ENCODE measurements around the gene LRRC38.

Gene LRRC38

DNA sequence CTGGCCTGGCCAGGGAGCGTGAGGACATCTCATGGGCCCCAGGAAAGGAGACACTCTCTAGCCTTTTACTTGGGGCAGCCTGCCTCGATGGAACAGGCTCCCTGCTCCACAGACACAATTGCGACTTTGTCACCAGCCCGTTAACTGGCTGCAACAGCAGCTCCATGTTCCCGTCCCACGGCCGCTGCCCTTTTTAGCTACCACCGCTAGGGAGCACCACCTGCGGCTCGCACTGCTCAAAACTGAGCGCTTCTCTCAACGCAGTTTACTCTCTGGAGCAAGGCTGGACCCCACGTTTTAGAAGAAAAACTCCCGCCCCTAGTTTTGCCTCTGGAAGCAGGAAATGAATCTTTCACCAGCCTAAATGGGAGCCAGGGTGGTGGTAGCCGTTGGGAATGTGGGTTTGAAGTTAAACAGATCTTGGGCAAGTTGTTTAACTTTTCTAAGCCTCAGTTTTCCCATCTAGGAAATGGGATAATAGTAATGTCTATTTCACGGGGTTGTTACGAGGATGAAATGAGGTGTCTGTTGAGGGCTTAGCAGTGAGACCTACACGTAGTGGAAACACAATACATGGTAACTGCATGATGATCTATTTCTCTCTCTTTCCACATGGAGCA is 3.5 kb upstream of the LRRC38 start:
- DNase-seq (ENCODE audit: low read depth, low spot score): peak; percentile 67

DNA sequence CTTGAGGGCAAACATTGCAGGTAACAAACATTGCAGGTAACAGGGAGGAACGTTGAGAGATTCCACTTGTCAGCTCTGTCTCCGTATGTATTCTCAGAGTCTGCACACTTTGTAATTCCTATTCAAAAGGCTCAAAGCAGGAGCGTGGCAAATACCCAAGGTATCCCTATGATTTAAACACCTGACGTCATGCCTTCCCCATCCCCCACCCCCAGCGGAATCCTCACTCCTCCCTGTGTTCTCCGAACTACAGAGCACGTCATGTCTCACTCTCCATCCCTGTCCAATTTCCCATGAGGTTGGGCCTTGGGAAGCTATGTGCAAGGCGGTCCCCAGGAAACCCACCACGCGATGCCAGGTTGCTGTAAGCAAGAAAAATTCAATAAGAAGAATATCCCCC is 2.8 kb upstream of the LRRC38 start:
- DNase-seq (ENCODE audit: low read depth, low spot score): no peak

DNA sequence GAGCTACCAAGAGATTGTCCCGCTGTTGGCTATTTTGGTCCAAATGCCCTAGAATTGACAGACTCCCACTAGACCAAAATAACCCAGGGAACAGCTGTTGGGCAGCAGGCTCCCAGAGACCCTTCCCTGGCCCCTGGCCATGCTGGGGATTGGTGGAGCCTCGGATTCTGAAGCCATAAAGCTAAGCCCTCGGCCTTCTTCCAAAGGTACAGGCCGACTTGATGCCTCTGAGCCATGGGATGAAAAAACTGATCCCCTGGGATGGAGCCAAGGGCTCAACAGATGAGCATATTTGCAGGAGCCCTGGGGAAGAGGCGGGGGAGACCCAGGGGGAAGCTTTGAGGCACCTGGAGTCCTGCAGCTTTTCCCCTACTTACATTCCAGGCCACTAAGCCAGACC is 1.0 kb upstream of the LRRC38 start:
- DNase-seq (ENCODE audit: low read depth, low spot score): no peak

DNA sequence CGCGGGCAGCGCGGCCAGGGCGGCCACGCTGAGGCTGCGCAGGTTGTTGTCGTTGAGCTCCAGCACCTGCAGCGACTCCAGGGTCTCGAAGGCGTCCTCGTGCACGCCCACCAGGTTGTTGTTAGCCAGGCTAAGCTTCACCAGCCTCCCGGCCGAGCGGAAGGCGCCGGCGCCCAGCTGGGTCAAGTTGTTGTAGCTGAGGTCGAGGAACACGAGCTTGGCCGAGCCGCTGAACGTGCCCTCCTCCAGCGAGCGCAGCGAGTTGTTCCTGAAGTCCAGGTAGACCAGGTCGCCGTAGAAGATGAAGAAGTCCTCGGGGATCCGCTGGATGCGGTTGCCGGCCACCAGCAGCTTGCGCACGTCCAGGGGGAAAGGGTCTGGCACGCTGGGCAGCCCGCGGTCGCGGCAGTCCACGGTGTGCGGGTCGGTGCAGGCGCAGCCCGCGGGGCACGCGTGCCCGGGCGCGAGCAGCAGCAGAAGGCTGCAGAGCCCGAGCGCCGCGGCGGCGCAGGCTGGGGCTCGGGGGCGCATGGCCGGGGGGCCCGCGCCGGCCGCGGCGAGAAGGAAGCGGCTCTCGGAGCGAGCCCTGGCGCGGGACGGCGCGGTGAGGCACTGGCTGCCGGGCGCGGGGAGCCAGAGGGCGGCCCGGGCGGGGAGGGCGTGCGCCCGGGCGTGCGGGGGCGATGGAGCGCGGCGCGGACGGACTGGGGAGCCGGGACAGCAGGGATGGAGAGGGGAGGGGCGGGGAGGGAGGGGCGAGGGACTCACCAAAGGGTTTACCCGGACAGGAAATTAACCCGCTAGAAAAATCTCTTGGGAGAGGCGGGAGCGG is 524 bp downstream of the LRRC38 start:
- peak; percentile 40 for DNase-seq (ENCODE audit: low read depth, low spot score)

DNA sequence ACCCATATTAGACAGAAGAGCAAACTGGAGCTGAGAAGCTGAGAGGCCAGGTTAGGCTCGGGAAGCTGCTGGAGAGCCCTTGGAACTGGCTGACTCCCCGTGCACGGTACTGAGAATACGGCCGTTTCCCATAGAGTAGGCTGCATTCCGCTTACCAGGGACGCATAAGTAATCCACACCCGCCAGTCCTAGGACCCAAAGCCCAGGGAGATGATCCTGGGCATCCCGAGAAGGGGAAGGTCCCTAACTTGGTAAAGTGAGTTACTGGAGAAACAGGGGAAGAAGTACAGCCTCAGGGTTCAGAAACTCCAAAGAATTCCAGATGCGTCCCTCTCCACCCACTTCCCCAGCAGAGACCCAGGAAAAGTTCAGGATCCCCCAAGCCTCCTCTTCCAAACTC is 1.3 kb downstream of the LRRC38 start:
- DNase-seq (ENCODE audit: low read depth, low spot score): peak; percentile 33

DNA sequence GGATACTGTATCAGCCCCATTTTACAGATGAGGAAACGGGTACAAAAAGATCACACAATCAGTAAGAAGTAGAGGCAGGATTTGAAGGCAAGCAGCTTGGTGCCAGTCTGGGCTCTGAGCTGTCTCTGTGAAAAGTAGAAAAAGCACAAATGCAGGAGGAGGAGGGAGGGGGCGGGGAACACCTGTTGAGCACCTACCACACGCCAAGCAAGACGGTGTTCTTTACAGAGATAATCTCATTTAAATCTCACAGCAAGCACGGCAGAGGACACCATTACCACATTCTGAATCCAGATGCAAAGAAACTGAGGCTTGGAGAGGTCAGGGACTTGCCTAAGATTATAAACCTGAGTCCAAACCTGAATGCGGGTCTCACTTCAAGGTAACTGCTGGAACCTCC is 3.3 kb downstream of the LRRC38 start:
- DNase-seq (ENCODE audit: low read depth, low spot score): no peak

DNA sequence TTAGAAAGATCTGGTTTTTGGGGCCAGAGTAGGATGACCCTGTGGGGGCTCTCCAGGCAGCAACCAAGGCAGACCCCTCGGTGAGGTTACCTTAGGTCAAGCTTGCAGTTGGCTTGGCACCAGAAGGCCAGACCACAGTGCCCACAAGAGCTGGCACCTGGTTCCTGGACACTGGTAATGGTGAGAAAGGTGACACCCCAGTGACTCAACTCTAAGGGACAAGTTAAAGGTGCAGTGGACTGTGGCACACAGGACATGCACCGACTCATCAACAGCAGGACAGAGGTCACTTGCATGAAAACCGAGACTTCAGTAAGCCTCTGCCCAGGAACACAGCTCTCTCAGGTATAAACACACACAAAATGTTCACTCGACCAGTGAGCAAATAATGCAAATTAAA is 6.7 kb downstream of the LRRC38 start:
- no peak for DNase-seq (ENCODE audit: low read depth, low spot score)

DNA sequence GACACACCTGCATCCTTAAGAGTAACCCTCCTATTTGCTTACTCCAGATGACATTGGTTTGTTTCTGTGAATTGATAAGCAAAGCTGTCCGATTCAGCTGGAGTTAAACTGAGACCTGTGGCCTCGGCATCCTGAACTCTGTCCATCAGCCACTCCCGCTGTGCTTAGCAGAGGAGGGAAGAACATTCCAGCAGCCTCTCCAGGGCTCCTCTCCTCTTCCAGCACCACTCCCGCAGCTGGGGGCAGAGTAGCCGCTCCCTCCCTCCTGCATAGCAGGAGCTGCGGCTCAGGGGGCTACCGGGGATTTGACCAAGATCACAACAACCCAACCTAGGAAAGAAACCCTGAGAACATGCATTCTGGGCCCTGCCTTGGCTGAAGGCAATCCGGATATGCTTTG is 8.8 kb downstream of the LRRC38 start:
- peak; percentile 55 for DNase-seq (ENCODE audit: low read depth, low spot score)

DNA sequence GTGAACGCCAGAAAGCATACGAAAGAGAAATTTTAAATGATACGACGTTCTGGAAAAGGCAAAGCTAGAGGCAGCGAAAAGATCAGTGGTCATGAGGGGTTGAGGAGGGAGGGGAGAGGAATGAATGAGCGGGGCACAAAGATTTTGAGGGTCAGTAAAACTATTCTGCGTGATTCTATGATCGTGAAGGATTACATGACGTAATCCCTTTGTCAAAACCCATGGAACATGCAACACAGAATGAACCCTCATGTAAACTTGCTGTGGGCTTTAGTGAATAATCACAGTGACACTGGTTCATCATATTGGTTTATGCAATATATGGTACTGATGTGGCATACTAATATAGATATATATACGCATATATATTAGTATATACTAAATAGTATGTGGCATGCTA is 13.0 kb downstream of the LRRC38 start:
- no peak for DNase-seq (ENCODE audit: low read depth, low spot score)

DNA sequence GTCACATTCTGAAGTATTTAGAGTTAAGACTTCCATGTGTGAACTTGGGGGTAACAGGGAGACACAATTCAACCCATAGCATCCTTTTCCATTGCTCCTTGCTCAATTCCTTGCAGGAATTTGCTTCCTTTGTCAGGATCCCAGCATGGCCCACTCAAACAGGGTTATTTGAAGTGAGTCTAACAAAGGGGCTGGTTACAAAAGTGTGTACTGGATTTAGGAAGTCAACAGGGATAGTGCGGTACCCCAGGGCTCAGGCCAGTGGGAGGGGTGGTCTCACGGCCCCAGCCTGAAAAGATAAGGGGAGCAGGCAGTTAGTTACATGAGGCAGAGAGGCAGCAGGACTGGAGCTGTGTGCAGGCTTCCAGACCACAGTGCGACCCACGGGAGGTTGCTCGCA is 14.4 kb downstream of the LRRC38 start:
- no peak for DNase-seq (ENCODE audit: low read depth, low spot score)

DNA sequence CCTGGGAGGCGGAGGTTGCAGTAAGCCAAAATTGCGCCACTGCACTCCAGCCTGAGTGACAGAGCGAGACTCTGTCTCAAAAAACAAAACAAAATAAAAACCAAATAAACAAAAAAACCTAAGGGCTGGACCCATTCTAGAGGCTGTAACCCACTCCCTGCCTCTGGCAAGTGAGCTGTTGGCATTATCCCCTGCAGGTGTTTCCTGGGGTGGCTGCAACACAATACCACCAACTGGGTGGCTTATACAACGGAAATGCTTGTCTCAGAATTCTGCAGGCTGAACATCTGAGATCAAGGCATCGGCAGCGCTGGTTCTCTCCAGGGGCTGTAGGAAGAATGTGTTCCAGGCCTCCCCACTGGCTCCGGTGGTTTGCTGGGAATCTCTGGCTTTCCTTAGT is 15.2 kb downstream of the LRRC38 start:
- peak; percentile 39 for DNase-seq (ENCODE audit: low read depth, low spot score)

DNA sequence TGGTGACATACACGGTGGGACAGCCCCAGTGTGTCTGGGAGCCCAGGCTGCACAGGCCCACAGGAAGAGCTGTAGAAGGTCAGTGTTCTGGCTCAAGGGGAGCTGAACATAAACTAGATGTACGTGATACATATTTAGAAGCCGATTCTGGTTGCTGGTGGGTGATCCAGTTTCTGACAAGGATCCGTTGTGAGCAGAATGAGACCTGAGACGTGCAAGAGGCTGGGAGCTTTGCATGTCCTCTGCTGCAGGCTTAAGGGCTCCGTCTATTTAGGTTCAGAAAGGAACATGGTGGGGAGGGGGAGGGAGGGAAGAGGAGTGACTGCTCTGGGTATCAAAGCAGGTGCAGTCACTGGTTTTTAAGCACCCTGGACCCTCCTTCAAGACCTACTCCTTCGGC is 18.6 kb downstream of the LRRC38 start:
- DNase-seq (ENCODE audit: low read depth, low spot score): no peak

DNA sequence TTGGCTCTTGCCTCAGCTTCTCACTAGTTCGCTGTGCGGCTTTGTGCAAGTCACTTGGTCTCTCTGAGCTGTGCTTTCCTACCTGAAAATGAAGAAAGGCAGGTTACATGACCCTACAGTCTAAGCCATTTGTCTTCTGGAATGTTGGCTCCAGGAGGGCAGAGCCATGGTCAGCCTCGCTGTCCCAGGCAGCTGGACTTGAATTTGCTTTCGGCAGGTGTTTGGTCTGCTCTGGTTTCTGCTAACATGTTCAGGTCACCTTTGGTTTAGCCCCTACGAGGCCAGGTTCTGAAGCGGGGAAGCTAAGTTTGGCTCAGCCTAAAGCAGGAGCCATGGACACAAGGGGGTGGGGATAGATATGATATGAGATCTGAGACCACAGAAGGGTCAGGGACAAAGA is 19.1 kb downstream of the LRRC38 start:
- no peak for DNase-seq (ENCODE audit: low read depth, low spot score)

DNA sequence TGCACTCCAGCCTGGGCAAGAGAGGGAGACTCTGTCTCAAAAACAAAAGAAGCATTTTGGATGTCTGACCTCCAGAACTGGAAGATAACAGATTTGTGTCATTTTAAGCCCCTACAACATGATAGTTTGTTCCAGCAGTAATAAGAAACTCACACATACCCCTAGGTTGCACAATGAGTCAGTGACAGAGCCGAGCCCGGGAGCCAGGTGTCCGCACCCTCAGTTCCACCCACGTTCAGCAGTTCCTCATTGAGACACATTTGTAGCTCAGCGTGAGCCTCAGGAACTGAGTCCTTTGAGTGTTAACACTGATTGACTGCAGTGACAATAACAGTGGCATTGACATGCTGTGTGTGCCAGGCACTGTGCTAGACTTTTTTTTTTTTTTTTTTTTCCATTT is 19.8 kb downstream of the LRRC38 start:
- no peak for DNase-seq (ENCODE audit: low read depth, low spot score)

DNA sequence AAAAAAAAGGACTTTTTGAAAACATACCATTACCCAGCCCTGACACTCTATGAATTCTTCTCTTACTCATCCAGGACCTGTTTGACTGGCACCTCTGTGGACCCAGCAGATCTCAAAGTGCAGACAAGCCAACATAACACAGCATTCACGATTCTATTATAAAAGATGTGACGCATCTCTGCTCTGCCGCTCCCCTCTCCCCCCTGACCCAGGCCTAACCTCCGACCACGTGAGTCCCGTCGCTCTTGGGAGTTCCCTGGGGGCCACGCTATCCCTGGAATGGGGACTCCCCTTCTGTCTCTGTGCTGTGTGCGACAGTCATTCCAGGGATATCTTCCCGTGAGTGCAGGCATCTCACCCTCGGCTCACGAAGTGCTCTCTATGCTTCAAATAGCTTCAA is 21.1 kb downstream of the LRRC38 start:
- no peak for DNase-seq (ENCODE audit: low read depth, low spot score)

DNA sequence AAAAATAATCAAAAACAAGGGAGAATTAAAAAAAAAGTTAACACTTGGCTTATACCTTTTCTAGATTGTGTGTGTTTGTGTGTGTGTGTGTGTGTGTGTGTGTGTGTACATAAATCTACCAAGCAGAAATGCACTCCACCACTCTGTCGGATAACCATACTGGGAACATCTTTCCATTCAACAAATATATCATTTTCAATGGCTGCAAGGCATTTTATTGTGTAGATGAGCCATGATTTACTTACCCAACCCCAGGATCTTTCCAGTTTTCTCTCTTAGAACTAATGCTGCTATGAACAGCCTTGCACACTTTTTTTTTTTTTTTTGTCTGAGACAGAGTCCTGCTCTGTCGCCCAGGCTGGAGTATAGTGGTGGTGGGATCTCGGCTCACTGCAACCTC is 25.8 kb downstream of the LRRC38 start:
- DNase-seq (ENCODE audit: low read depth, low spot score): no peak

DNA sequence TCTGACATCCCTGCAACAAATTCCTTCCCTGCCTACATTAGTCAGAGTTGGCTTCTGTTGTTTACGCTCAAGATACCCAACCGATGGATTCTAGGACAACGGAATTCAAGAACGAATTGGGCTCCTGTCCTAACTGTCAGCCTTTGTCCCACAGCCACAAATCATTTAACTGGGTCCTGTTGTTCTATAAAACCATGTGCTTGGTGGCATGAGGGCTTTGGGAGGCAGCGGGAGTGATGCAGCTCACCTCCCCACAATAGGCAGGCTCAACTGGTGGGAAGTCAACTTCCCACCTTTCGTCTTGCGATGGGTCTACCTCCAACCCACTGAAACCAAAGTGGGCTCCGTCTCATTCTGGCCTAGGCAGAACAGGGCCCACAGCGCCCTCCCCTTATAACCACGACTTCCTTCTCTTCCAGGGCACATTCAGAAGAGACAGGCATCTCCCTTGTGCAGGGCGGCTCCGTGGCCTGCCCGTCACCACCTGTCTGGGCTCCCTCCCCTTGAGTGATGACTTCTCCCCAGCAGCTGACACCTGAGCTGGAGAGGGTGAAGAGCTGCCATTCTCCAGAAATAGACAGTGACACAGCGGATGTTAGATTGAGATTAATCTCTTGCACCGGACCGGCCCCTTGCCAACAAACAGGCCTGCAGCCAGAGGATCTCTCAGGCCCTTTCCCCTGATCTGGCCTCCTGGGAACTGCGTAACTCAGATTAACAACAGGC is 26.5 kb downstream of the LRRC38 start:
- no peak for DNase-seq (ENCODE audit: low read depth, low spot score)

DNA sequence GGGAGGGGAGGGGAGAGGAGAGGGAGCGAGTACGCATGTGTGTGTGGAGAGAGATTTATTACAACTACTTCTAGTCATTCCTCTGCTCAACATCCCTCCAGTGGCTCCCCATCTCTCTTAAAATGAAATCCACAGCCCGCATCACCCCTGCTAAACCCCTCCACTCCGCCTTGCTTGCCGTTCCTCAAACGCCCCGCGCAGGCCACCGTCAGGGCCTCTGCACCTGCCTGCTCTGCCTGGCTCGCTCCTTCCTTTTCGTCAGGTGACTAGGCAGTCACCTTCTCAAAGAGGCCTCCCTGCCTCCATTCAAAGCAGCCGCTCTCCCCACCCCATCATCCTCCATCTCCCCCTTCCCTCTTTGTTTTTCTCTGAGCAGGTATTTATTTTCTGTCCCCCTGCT is 29.9 kb downstream of the LRRC38 start:
- no peak for DNase-seq (ENCODE audit: low read depth, low spot score)

DNA sequence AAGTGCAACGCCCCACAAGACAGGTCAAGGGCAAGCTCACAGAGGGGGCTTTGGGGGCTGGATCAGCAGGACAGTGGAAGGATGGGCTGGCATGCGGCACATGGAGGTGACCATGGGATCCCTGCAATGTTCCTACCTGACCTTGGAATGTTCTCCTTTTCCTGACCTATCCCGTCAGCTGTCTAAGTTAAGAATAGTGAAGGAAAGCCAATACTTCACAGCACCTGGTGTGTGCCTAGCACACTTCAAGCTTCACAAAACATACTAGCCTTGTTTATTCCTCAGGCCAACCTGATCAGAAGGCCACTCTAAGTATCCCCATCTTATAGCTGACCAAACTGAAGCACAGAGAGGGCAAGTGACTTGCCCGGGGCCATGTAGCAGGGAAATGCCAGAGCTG is 31.2 kb downstream of the LRRC38 start:
- no peak for DNase-seq (ENCODE audit: low read depth, low spot score)

DNA sequence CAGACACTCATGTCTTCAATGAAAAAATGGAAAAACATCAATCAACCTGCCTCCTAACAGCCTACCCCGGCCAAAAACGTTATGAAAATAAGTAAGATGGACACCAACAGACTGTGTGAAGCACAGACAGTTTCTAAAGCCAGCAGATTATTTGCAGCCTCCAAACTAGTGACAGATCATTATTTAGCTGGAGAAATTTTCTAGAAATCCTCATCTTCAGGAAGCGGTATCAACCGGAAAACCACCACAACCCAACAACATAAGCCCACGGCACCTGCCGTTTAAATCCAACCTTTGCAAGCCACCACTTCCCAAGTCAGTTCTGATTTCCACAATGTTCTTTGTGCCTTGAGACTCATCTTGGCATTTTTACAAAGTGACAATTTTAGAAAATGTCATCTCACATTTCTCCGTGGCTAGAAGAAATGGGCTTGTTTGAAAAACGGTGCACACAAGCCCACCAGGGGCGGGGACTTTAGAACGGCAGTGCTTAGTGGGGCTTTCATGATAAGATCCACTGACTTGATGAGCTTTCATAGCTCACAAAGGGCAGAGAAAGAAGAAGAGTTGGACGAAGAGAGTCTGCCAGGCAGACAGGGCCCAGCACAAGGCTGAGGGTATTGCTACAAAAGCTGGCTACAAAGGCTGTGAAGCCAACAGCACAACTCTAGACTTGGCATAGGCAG is 34.5 kb downstream of the LRRC38 start:
- DNase-seq (ENCODE audit: low read depth, low spot score): no peak

DNA sequence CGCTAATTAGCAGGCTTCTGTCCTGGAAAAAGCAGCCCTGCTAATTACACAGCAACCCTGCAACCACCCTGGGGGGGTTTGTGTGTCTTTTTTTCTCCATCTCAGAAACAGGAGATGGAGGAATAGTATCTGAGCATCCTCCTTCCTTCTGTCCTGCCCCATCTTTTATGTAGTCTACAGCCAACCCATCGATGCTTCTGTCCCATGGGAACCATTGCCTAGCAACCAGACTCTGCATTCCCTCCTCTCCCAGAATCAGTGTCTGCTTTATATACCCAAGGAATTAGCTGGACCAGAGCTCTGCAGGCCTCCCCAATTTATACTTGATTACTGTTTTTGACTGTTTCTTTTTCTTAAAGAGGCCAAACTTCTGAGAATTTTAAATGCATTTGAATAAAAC is 35.1 kb downstream of the LRRC38 start:
- no peak for DNase-seq (ENCODE audit: low read depth, low spot score)

DNA sequence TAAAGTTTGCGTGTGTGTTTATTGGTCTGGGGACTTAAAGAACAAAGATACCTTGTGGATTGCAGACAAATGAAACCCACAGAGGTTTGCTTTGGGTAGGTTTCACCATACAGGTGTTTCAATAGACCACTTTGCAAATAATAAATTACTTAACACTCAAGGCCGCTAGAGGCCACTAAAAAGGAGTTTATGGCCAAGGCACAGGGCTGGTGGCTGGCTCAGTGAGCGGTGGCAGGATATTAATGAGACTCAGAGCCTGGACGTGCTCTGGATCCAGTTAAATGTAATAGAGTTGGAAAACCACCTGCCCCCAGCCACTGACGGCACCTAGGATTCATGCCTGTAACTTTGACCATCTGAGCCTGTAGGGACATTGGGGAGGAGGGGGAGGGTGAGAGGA is 44.5 kb downstream of the LRRC38 start:
- DNase-seq (ENCODE audit: low read depth, low spot score): peak; percentile 10

Measured in ELF-1 (cell line).